GM12865 (cell line): Measurements from ENCODE around the gene DCAF15.
A peak's percentile ranks its signal among the peaks of the same experiment; 100 is the strongest.

Experiments
- DNase-seq: peaks from one replicate; pipeline ENCODE4 v3.0.0; 2010; ENCODE audit warnings: low read depth
- H3K4me3 ChIP-seq: 2 replicates; pipeline ENCODE4 v1.5.1; 2011; ENCODE audit warnings: mild to moderate bottlenecking, low read depth, low read length, control low read depth
- CTCF ChIP-seq: IDR thresholded peaks from 2 replicates; pipeline ENCODE4 v1.5.1; 2011; ENCODE audit warnings: low read length, control low read depth, low read depth, inconsistent platforms; ENCODE audit not compliant: insufficient read depth; ENCODE audit errors: missing control alignments

The DCAF15 gene

GRCh38 chr19:13952154-13952930 lies at the start of gene DCAF15:
Gene DCAF15 (plus strand): TSS chr19:13952509. CDS start chr19:13952513, 4 bp downstream.
- peak within 1 kb of the TSS; percentile 74 for H3K4me3 ChIP-seq
- TF ChIP-seq CTCF, result no peak
- peak; percentile 100 for DNase-seq

- peak; percentile 58 for DNase-seq
- no peak overlapping the region for H3K4me3 ChIP-seq
- TF ChIP-seq CTCF, result peak; percentile 41
These were observed 49.2 kb upstream of the DCAF15 start for GRCh38 chr19:13902993-13903555.

GRCh38 chr19:13905634-13906520 lies 46.4 kb upstream of the DCAF15 start, which contains the start of the genes BRME1 and CC2D1A:
Gene BRME1 (minus strand): TSS chr19:13906117. CDS start chr19:13904892, 1,225 bp downstream.
Gene CC2D1A (plus strand): TSS chr19:13906201. CDS start chr19:13906442, 241 bp downstream.
- peak within 1 kb of the TSS; percentile 67 for H3K4me3 ChIP-seq
- peak; percentile 96 for DNase-seq
- no peak for TF ChIP-seq CTCF

GRCh38 chr19:13906521-13906904 lies 45.8 kb upstream of the DCAF15 start:
- peak; percentile 14 for DNase-seq
- peak overlapping the region; percentile 67 for H3K4me3 ChIP-seq
- no peak for TF ChIP-seq CTCF

GRCh38 chr19:13906910-13907309 lies 45.4 kb upstream of the DCAF15 start:
- H3K4me3 ChIP-seq, result peak overlapping the region; percentile 67
- DNase-seq, result no peak
- no peak for TF ChIP-seq CTCF

GRCh38 chr19:13908674-13909073 lies 43.6 kb upstream of the DCAF15 start:
- no peak overlapping the region for H3K4me3 ChIP-seq
- DNase-seq, result no peak
- TF ChIP-seq CTCF, result no peak
